ENCODE data around the gene TRIO.

Gene TRIO

DNA sequence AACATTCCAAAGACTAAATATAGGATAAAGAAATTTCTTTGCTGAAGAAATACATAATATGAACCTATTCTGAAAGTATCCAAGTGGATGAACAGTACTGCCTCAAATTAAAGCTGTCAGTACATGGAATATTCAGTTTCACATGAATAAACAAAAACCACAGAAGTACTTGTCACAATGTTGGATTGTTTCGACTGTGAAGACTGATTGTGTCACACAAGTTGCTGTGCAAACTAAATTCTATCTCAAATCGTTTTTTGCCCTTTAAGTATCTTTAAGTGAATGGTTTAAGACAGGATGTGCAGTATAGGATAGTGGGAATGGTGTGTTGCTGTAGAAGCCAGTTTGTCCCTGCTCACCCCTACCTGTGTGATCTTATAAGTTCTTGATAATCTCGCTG is 301.0 kb downstream of the TRIO start:
- no peak for TF ChIP-seq POLR2A (IDR thresholded peaks at IDR 0.05; ENCODE audit: low read depth, low read length)
- DNase-seq (ENCODE audit: insufficient read length, low spot score) (no peak), FAIRE-seq (no peak)

DNA sequence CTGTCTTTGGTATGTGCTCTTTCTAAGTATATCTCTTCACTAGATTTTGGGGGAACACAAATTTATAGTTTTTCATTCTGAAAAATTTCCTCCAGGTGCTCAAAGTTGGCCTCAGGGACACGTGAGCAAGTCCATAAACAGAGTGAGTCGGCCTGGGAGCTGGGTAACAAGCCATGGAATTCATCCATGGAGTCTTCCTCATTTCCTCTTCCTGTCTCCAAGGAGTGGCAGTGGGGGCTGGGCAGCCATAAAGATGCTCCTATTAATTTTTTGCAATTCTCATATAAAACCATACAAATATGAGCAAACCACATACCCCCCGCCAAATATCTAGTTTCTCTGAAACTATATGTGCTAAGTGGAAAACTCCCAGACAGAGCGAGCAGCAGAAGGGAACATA is 301.9 kb downstream of the TRIO start:
- TF ChIP-seq POLR2A (IDR thresholded peaks at IDR 0.05; ENCODE audit: low read depth, low read length) = no peak
- FAIRE-seq (peak; percentile 20), DNase-seq (ENCODE audit: insufficient read length, low spot score) (peak; percentile 55)

DNA sequence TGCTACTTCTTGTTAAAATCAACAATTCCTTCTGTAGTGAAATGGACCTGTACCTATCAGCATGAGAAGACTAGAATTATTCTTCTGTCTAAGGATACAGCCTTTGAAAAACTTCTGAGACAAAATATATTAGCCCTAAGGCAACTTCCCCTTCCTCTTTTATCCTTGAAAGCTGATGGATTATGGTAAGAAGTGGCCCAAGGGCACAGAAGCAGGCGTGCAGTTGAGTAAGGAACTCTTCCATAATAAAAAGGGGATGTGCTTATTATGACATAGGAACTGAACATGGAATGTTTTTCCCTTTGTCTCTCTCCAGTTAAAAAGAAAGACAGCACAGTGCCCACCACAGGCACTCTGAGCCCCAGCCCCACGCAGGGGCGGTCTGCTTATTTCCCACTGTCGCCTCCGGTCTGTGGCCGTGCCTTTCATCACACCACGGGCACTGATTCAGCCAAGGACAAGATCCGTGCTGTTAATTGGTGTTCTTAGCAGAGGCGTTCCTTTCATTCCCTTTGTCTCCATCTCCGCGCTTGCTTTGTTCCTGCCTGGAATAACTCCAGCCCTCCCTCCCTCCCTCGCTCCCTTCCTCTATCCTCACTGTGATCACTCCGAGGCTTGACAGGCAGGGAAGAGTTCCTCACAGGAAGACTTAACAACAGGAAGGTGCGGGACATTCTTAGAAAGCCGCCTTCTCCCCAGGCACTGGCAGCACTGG is 302.6 kb downstream of the TRIO start:
- DNase-seq (ENCODE audit: insufficient read length, low spot score) = no peak
- no peak for TF ChIP-seq POLR2A (IDR thresholded peaks at IDR 0.05; ENCODE audit: low read depth, low read length)
- FAIRE-seq = no peak

DNA sequence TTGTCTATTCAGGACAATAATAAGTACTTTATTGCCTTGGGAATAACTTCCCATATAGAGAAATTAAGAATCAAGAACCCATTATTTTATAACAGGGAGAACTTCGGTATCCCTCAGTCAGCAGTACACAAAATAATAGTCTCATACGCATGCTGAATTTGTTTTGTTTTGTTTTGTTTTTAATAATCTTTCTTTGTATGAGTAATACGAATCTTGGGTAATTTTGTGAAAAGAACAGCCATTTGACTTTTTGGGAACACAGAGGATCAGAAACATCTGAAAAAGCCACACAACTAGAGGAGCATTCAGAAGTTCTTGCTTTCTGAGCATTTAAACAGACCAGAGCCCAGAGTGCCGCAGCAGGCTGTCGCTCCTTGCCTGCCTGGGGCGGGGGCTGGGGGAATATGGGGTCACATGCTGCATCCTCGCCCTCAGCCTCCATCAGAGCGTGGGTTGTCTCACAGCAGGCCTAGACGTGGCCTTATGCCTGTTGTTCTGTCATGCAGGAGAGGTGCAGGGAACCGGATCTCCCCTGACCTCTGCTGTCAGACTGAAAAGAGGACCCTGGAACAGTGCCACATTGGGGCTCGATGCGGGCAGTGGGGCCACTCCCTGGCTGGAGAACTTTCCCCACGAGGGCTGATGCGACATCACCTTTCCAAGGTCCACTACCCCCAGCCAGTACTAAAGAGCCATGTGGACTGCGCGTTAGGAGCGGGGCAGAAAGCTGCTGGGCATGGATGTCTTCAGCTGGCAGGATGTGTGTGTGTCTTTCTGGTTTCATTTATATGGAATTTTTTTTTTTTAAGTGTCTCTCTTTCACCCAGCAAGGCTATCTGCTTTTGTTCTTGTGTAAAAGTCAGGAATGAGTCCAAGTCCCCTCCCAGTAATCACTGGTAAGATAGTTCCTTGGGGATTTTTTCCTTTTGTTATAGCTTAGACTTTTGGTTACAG is 305.1 kb downstream of the TRIO start:
- DNase-seq (ENCODE audit: insufficient read length, low spot score) (no peak), FAIRE-seq (no peak)
- TF ChIP-seq POLR2A (IDR thresholded peaks at IDR 0.05; ENCODE audit: low read depth, low read length) = no peak

DNA sequence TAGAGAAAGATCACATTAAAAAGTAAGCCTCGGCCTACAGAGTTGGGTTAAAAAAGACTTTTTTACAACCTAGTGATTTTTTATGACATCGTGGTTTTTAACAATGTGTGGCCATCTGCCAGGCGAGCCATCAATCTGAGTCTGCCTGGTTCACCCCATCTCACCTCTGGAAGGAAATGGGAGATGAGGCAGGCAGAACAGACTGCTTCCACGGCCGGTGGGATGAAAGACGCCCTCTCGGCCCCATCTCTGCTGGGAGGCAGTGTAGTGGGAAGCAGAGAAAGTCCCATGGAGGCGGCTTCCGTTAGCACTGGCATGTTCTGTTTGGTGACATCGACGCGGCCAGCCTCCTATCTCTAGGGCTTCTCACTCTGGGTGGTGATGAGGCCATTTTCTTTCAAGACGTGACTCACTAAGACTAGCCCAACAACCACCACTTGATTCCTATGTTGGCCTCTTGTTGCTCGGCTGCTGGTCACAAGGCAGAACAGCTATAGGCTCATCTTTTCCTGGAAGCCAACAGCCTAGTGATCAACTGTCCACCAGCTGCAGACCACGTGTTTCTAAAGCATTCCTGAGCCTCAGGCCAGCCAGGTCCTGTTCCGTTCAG is 306.0 kb downstream of the TRIO start:
- FAIRE-seq (peak; percentile 62), DNase-seq (ENCODE audit: insufficient read length, low spot score) (peak; percentile 59)
- 0 out of 2 replicates have a peak, but pooled peaks have one; percentile 15 for TF ChIP-seq POLR2A (IDR thresholded peaks at IDR 0.05; ENCODE audit: low read depth, low read length)

DNA sequence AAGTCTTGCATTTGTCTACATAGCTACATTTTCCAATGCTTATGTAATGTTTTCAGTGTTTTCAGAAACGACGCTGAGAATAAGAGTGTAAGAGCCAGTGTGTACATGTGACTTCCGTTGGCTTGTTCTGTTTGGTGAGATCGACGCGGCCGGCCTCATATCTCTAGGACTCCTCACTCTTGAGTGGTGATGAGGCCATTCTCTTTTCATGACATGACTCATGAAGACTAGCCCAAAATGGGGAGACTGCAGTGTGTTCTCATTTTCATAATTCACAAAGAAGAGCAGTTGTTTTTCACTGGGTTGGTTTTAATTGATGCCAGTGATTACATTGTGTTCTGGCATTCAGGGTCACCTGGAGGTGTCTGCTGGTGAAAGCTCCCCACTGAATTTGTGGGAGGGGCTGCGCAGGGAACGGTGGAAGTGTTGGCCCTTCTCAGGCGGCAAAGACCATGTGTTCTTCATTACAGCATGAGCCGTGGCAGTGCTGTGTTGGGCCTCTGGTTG is 306.9 kb downstream of the TRIO start:
- DNase-seq (ENCODE audit: insufficient read length, low spot score) (no peak), FAIRE-seq (no peak)
- TF ChIP-seq POLR2A (IDR thresholded peaks at IDR 0.05; ENCODE audit: low read depth, low read length) = no peak

DNA sequence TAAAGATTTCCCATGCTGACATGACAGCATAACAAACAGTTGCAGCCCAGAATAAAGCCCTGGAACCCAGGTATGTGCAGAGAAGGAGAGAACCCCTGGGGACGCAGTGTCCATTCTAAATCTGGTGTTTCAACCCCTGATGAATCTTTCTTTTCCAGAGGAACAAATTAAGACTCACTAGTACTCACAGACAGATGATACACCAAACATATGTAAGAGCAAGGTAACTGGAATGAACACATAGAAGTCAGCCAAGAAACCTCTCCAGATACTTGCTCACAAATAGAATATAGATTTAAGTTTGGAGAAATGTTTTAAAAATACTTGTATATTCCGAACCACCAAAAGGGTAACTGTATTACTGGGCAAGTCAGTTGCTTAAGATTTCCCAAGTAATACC is 307.6 kb downstream of the TRIO start:
- DNase-seq (ENCODE audit: insufficient read length, low spot score) (no peak), FAIRE-seq (no peak)
- no peak for TF ChIP-seq POLR2A (IDR thresholded peaks at IDR 0.05; ENCODE audit: low read depth, low read length)

DNA sequence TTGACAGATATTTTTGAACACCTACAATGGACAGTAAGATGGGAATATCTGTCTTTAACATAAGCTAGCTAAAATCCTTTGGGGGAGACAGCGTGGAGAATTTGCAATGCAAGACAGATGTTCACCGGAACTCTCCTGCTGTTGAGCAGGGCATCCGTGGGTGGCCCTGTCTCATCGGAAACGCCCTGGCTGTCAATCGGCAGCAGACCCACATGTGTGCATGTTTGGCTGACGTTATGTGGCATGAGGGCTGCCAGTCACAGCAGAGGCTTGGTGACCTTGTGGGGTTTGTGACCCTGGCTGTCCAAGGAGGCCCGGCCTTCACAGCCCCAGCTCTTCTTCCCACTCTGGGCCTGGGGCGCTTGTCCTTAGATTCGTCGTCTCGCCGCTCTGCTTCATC is 308.7 kb downstream of the TRIO start:
- no peak for TF ChIP-seq POLR2A (IDR thresholded peaks at IDR 0.05; ENCODE audit: low read depth, low read length)
- FAIRE-seq = no peak

DNA sequence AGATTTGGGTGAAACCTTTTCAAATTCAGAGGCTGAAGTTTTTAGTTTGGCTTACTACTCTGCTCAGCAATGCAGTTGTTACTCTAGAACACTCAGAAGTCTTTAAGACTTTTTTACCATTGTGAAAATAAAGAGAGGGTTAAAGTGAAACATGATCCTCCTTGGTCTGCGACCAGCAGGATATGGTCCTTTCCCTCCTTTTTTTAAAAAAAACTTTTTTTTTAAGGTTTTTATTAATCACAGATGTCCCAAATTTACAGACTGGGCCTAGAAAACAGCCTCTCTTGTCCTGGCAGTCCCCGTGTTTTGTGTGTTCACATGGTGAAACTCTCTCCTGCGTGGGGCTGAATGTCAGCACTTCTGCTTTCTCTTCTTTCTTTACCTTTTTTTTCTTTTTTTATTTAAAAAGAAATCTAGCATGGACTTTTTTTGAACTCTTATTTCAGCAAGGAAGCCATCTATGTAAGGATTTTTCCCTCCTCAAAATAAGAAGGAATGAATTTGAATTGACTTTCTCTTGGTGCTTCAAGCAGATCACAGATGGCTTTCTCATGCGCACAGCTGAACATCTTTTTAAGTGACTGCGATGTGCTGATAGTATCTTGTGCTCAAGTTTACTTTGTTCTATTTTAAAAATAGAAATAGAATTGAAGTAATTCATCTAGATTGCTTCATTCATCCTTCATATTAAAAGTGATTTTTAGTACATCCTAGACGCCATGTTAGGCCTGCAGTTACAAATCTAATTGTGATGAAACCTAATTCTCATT is 309.7 kb downstream of the TRIO start:
- no peak for DNase-seq (ENCODE audit: insufficient read length, low spot score)
- no peak for TF ChIP-seq POLR2A (IDR thresholded peaks at IDR 0.05; ENCODE audit: low read depth, low read length)
- no peak for FAIRE-seq

More for the DNA sequence above, 308.7 kb downstream of the TRIO start:
- DNase-seq (ENCODE audit: insufficient read length, low spot score) = no peak

DNA sequence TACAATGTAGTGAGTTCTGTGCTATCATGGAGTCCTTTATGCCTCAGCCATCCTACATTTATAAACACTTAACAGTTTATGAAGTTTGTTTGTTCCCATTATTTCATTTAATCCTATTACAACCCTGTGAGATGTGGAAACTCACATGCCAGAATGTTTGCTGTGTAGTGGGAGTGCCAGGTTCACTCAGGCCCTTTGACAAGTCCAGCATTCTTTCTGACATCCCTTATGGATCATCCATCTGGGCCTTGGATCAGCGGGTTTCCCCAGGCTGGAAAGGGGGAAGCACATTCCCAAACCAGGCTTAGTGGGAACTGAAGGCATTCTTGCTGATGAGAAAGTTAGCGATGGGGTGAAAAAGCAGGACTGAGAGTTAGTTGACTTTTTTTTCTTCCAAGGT is 310.3 kb downstream of the TRIO start:
- FAIRE-seq (no peak), DNase-seq (ENCODE audit: insufficient read length, low spot score) (no peak)
- no peak for TF ChIP-seq POLR2A (IDR thresholded peaks at IDR 0.05; ENCODE audit: low read depth, low read length)

DNA sequence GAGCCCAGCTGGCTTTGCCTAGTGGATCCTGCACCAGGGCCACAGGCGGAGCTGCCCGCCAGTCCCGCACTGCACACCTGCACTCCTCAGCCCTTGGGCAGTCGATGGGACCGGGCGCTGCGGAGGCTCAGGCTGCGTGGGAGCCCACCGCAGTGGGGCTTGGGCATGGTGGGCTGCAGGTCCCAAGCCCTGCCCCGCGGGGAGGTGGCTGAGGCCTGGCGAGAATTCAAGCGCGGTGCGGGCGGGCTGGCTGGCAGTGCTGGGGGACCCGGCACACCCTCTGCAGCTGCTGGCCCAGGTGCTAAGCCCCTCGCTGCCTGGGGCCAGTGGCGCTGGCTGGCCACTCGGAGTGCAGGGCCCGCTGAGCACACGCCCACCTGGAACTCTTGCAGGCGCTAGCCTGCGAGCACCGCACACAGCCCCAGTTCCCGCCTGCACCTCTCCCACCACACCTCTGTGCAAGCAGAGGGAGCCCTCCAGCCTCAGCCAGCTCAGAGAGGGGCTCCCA is 312.7 kb downstream of the TRIO start:
- DNase-seq (ENCODE audit: insufficient read length, low spot score) = no peak
- no peak for TF ChIP-seq POLR2A (IDR thresholded peaks at IDR 0.05; ENCODE audit: low read depth, low read length)
- no peak for FAIRE-seq

DNA sequence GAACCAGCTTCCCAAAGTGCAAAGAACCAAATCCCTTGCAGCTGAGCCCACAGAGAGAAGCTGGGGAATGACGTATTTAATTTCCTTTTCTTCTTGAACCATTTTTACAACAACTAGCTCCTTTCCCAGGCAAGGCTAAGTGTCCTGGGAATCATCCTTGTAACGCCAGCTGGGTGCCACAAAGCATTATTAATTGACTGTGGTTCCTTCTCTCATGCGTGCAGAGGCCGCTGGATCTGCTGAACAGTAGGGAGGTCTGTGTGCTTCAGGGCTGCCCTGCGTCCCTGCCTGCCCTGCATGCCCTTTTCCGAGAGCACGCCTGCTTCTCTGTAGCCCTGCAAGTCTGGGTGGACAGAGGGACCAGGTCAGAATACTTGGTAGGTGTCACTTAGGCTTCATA is 314.3 kb downstream of the TRIO start:
- FAIRE-seq = no peak

DNA sequence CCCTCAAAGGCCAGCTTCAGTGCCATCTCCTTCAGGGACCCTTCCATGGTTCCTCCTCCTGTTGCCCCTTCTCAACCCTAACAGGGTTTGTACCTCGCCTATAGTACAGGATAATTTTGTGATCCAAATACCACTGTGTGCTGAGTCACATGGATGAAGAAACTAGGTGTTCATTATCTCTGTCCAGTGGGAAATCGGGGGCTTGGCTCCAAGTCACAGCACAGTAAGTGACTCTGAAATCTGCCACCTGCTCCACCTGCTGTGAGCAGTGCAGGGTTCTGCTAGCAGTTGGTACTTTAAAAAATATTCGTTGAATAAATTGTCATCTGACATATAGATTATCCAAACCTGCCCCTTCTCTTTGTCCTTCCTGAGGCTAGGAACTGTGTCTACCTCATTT is 315.3 kb downstream of the TRIO start:
- no peak for DNase-seq (ENCODE audit: insufficient read length, low spot score)
- TF ChIP-seq POLR2A (IDR thresholded peaks at IDR 0.05; ENCODE audit: low read depth, low read length) = no peak
- FAIRE-seq = no peak

More for the DNA sequence above, 314.3 kb downstream of the TRIO start:
- DNase-seq (ENCODE audit: insufficient read length, low spot score) = no peak
- no peak for TF ChIP-seq POLR2A (IDR thresholded peaks at IDR 0.05; ENCODE audit: low read depth, low read length)
